GM19397 (cell line): Measurements from ENCODE around the gene HOXC11.

Experiments
- ATAC-seq: cut with Tn5 transposase; IDR thresholded peaks from one replicate; pipeline ENCODE4 v1.9.1; 2021; ENCODE audit warnings: mild to moderate bottlenecking, moderate library complexity; ENCODE audit not compliant: unreplicated experiment

Gene HOXC11

DNA sequence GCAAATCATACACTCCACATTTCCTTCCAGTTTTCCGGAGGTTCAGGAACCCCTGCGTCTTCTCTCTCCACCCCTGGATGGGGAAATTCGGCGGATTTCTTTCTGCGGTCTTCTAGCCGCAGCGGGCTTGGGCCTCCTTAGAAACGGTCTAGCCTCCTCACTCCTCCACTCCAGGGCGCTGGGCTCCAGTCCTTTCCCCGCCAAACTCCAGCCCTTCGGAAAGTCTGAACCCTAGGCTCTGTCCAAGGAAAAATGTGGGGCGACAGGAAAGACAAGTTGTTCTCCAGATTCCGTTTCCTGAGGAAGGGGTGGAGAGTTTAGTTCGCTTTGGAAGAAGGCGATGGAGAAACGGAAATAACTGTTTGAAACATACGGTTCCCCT is 10.6 kb downstream of the HOXC11 start:
- ATAC-seq = no peak

DNA sequence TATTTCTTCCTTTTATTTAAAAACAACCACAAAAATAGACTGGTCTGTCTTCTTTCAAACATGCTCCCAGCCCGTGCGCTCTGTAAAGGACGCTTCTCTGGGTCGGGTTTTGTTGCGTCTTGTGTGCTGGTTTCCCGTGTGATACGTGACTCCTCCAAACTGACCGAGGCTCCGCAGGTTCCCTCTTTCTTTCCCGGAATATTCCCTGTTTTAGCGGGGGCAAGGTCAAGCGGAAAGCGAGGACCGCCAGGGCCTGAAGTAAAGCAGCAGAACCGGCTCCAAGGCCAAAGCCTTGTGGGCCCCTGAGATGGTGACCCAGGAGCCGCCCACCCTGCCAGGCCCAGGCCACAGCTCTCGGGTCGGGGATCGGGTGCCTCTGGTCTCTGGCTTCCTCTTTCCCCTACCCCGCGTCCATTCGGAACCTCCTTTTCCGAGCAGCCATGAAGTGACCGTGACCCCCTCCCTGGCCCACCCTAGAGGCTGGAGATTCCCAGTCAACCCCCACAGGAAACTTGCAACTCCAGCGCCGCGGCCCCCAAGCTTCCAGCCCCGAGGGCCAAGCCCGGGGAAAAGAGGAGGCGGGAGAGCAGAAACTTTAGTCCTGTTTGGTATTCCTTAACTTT is 11.1 kb downstream of the HOXC11 start:
- no peak for ATAC-seq

DNA sequence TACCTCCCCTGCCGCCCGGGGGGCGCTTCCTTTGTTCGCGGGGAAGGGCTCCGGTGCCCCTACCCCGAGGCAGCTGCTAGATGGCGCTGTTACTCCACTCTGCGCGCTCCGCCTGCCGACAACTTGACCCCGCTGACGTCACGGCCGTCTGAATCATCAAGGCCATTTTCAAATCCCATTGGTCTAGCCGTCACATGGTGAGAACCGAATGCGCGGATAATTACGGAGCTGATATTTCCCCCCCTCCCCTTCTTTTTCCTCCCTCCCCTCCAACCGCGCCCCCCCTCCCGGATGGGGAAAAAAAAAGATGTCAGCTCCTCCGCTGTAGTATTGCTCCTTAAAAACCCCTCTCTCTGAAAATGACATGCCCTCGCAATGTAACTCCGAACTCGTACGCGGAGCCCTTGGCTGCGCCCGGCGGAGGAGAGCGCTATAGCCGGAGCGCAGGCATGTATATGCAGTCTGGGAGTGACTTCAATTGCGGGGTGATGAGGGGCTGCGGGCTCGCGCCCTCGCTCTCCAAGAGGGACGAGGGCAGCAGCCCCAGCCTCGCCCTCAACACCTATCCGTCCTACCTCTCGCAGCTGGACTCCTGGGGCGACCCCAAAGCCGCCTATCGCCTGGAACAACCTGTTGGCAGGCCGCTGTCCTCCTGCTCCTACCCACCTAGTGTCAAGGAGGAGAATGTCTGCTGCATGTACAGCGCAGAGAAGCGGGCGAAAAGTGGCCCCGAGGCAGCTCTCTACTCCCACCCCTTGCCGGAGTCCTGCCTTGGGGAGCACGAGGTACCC is 12.2 kb downstream of the HOXC11 start, which contains the start of gene HOXC10:
HOXC10 (plus strand) TSS at position 246 of the 791 bp plus-strand sequence; CDS start at position 360, 114 bp downstream.
- no peak for ATAC-seq

DNA sequence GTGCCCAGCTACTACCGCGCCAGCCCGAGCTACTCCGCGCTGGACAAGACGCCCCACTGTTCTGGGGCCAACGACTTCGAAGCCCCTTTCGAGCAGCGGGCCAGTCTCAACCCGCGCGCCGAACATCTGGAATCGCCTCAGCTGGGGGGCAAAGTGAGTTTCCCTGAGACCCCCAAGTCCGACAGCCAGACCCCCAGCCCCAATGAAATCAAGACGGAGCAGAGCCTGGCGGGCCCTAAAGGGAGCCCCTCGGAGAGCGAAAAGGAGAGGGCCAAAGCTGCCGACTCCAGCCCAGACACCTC is 12.7 kb downstream of the HOXC11 start:
- ATAC-seq = no peak

DNA sequence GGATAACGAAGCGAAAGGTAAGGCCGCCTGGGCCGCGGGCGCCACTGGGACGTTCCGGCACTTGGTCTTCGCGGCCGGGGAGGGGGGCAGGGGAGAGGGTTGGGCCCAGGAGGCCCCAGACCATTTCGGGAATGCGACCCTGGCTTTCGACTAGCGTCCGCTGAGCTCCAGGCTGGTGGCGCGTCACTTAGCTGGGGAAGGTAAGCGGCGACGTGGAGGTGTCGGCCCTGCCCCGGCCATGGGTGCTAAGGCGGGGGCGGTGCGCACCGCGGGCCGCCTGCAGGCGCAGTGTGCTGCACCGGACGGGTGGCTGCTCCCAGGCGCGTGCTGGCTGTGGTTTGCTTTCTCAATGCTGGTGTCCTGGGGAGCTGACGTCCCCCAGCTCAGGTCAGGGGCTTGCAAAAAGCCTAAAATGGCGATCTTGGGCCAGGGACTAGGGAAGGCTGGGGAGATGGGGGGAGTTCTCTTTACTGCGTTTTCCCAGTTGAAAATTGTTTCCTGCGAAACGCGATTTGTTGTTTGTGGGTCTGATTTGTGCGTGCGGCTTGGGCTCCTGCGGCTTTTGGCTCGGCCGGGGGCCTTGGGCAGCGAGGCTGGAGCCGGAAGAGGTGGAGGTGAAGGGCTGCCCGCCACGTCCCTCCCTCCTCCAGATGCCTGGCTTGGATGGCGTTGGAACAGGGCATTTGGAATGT is 13.2 kb downstream of the HOXC11 start:
- no peak for ATAC-seq

DNA sequence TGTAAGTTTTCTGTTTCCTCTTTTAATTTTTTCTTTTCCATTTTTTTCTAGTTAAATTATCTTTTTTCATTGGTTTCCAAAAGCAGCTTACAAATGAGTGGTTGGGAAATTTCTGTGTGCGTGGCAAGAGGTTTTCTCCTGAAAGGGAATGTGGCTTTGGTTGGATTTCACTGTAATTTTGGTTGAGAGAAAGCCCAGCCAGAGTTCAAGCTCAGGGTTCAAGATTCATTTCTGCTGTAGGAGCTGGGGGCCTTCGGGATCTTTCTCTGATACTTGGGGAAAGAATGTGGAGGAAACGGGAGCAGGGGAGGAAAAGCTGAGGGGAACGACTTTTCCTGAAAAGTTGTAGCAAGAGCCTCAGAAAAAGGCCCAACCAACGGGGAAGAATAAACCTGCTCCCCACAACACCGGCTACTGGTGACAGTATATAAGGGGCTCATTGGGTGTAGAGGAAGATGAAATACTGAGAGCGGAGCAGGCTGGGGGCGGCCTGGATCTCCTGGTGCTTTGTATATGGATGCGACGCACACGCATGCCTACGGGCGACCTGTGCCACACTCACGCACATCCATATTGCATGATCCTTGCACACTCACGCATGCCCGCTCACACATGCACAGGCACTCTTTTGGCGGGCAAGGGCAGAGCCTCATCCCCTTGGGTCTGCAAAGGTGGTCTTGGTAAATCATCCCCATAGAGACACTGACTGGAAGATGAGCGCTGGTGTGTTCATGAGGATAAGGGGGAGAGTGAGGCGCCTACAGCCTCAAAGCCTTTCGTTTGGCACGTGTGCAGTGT is 14.0 kb downstream of the HOXC11 start:
- no peak for ATAC-seq

DNA sequence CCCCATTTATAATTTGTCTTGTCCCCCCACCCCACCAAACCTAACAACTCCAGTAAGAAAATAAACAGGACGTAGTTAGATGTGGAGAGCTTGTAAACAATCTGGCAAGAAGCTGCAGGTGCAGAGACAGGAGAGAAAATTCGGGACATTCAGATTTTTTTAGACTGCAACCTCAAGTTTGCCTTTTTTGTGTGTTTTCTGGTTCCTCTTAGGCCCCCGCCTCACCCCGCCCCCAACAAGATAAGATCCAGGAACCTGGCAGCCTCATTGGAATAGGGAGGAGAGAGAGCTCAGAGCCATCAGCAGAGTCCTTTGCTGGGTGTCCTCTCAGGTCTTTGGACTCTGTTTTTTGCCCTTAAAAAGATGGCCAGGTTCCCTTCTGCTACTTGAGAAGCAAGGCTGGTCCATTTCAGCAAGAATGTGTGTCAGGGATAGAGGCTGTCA is 14.9 kb downstream of the HOXC11 start:
- ATAC-seq = no peak

DNA sequence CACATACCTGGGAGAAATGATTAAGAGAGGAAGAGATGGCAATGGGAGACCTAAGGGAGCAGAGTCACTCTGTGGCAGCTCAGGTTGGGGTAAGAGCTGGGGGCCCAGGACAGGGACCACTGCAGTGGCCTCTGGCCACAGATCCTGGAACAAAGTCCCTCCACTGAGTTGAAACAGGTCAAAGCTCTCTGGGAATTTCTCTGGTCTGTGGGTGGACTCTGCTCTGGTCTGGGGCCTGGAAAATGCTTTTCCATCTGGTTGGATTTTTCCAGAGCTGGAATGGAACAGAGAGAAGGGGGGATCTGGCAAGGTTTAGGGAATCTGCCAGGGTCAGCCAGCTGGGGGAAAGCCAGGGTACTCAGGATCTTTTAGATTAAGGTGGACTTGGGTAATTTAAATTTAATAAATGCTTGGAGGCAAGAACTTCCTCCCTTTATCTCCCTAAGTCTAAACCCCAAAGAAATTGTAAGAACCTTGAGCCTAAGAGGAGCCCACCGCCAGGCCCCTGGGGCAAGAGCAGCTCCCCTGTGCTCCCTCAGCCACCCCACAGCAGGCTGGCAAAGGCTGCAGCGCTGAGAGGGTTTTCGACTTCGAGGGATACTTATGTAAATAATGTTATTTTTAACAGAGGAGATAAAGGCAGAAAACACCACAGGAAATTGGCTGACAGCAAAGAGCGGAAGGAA is 15.8 kb downstream of the HOXC11 start:
- ATAC-seq = no peak

DNA sequence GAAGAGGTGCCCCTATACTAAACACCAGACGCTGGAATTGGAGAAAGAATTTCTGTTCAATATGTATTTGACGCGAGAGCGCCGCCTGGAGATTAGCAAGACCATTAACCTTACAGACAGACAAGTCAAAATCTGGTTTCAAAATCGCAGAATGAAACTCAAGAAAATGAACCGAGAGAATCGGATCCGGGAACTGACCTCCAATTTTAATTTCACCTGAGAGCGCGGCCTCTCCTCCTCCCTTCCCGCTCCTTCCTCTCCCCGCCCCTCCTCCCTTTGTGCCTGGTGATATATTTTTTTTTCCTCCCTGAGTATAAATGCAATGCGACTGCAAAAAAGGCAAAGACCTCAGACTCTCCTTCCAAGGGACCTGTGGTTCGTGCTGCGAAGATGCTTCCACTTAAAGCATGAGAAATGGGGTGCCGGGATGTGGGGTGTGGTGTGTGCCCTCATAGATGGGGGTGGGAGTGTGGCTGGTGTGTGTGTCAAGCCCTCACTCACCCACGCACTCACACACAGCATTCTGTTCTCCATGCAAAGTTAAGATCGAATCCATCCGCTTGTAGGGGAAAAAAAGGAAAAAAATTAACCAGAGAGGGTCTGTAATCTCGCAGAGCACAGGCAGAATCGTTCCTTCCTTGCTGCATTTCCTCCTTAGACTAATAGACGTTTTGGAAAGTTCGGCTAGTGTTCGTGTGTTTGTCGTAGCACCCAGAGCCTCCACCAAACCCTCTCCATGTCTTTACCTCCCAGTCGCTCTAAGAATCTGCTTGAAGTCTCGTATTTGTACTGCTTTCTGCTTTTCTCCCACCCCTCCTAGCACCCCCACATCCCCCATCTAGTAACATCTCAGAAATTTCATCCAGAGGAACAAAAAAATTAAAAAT is 16.5 kb downstream of the HOXC11 start:
- no peak for ATAC-seq

DNA sequence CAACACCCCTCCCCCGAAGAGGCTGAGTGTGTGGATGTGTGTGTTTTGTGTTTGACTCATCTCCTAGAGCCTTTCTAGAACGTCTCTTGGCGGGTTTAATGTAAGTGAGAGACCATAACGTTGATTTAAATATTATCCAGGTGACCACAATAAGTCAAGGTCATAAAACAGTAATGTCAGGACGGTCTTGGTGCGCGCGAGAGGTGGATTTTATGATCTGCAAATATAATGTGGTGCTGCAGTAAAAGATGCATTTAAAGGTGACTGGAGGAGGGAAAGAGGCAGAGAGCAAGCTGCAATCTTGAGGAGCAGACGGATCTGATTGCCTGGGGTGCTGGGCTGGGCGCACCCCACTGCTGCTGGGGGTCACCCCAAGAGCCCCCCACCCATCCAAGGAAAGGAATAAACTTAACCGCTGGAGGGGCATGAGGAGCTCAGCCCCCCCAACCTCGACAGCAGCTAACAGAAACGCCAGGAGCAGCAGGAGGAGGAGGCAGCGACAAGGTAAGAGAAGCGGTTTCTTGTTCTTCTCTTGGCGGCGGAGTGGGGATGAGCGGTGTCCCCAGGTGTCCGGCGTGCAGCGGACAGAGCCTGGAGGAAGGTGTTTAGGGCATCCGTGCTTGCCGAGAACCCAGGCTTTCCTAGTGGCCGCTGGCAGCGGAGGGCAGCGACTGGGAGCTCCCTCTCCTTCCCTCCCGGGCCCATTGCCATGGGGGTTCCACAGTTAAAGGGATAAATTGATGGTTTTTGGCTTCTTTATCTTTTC is 17.6 kb downstream of the HOXC11 start:
- no peak for ATAC-seq

DNA sequence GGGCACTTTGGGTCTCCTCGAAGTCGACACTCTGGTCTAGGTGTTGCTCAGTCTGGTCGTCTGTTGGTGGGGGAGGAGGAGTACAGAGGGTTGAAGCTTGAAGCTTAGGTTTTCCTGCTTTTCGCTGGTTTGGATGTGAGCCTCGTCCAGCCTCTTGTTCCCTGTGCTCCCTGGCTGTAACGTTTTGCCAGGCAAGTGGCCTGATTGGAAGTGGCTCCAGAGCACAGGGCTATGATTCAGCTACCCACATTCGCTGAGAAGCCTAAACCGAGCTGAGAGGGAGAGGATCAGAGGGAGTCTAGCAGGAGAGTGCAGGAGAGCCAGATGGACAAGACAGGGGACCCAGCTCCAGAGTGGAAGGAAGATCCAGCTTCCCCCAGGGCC is 18.1 kb downstream of the HOXC11 start:
- ATAC-seq = no peak

DNA sequence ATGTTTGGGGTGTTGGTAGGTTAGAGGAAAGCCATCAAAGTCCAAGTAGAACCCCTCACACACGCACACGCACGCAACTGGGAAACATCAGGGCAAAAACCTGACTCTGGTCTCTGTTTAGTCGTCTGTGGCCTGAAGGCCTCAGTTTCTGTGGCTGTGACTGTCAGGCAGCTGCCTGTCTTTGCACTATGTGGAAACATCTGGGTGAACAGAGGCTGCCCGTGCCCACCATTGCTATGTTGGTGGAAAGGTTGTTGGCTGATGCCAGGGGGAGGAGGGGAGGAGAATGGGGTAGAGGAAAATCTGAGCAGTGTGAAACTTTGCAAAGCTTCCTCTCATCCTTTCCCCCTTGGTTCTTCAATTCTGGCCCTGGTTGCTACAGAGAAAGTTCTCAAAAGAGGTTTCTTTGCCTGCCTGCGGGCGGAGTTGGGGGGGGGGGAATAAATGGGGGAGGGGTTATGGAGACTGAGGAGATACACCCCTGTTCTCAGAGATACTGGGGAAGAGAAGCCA is 19.5 kb downstream of the HOXC11 start:
- ATAC-seq = no peak

DNA sequence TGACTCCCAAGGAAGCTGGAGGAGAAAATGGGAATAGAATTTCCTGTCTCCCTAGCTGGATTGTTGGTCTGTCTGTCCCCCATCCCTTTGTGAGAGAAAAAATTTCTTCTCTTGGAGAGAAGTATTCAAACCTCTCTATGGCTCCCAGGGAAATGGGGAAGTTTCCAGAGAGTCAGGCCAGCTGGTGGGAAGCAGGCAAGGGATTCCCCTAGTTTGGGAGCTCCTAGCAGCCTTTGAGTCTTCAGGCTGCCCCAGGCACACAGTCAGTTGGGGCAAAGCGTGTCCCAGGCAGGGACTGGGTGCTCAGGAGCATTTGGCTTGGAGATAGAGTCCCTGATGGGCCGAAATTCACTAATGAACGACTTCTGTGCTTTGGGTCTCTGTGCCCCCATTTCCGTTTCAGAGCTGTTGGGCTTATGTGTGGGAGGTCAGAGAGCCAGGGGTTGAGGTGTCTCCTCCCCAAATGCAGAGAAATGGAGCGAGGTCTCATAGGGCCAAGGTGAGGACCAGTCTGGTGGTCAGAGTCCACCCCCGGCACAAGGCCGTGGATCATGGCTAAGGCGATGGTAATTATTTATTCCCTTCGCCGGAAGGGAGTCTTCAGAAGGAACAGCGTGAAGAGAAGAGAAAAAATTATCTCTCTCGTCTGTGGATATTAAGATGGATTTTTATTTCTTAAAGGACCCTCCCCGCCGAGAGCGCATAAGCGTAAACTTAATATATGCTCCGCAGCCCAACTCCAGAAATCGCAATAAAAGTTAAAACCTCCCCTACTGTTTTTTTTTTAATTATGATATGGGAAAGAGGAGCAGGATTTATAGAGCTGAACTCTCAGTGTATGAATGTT is 20.5 kb downstream of the HOXC11 start:
- ATAC-seq = no peak

DNA sequence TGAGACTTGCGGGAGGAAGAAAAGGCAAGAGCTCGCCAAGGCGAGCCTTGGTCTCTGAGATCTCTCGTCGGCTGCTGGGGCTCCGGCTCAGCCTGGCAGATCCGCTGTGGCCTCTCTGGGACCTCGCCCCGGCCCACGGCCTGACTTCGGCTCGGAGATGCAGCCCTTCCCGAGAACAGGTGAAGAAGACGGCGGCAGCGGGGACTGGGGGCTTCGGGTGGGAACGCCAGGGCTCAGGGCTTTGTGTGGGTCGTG is 21.0 kb downstream of the HOXC11 start:
- ATAC-seq = no peak

DNA sequence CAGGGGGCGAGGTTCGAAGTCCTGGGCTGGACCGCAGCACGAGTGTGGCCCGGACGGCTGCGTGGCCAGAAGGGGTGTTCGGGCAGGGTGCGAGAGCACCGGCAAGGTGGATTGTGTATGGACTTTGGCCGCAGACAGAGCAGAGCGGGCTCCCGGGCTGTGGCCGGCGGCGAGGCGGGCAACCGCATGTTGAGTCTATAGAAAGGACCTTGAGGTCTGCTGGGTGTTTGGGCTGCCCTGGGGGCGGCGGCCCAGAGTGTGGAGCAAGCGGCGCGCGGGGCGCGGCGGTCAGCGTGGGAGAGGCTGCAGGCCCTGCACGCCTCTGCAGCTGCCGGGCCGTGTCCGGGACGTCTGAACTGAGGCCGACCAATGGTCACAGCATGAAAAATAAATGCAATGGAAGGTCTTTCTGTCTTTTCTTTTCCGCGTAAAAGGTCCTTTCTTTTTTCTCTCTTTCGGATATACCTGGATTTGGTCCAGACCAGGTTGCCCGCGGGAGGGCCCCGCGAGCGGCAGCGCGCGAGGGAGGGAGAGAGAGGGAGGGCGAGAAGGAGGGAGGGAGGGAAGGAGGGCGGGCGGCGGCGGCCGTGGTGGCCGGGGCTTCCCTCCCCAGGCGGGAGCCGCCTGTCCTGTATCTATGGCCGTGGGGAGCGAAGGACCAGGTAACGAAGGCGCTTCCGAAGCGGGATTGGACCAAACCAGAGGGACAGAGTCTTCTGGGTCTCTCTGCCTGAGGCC is 21.5 kb downstream of the HOXC11 start:
- no peak for ATAC-seq

DNA sequence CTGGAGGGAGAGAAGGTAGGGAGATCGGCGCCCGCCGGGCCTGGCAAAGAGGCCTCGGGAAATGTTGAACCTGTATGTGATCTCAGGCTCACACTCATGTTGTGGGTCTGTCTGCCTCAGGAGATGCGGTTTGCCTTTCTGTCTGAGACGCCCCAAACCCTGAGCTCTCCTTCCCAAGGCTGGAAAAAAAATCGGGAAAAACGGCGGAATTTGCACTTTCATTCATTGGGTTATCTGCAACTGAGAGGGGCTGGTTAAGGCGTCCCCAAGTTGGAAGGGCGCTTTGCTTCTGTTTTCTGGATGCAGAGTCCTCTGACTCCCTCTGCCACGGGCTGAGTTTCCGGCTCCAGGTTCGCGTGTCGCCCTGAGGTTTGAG is 22.1 kb downstream of the HOXC11 start:
- ATAC-seq = no peak

DNA sequence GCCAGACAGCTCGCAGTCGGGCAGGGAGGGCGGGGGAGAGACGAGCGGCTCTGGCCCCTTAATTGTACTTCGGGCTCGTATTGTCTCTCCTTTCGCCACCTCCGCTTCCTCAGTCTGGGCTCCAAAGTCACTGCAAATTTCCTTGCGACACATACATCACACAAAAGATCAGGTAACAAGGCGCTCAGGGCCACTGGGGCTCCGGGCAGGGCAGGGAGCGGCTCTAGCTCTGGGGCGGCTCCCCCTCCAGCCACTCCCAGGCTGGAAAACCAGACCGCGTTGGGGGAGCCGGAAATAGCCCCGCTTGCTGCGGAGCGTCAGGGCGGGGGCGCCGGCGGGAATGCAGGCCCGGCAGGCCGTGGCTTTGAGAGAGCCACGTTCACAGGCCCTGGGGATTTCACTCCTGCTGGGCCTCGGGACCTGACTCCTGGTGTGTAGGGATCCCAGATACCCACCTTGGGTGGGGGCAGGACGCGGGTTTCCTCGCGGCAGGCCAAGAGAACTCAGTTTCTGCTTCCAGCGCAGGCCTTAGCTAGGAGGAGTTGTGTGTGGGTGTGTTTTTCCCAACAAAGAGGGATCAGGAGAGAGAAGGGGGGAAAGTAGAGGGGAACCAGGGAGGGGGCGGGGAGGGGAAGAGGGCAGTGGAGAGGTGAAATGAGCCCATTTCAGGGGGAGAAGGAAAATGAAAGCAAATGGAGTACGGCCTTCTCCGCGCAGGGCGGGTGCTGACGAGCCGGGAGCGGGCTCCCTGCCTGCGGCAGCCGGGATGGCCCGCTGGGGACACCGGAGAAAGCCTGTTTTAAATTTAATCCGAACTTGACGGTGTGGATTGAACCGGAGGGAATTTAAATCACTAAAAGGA is 22.7 kb downstream of the HOXC11 start:
- ATAC-seq = no peak
